ENCODE measurements around the gene MYMX.
"Not testable (repeated sequence)": the region's sequence is repeated elsewhere in the genome, so short reads cannot be mapped to it uniquely, and the experiment has no call there.

Gene MYMX

GRCh38 chr6:44216677-44217331 is at the start of gene MYMX:
MYMX (plus strand) TSS chr6:44216926; CDS start chr6:44217472, 546 bp downstream.
- no peak for DNase-seq (ENCODE audit: low read depth in 2 of 2)

- DNase-seq (ENCODE audit: low read depth in 2 of 2): no peak
Measured at GRCh38 chr6:44167567-44167966, 49.2 kb upstream of the MYMX start.

GRCh38 chr6:44169154-44169553 is 47.6 kb upstream of the MYMX start:
- no peak for DNase-seq (ENCODE audit: low read depth in 2 of 2)

GRCh38 chr6:44169886-44170570 is 46.7 kb upstream of the MYMX start:
- DNase-seq (ENCODE audit: low read depth in 2 of 2): no peak

GRCh38 chr6:44171899-44172546 is 44.7 kb upstream of the MYMX start:
- no peak for DNase-seq (ENCODE audit: low read depth in 2 of 2)

- DNase-seq (ENCODE audit: low read depth in 2 of 2): peak; percentile 40 to 62
Measured at GRCh38 chr6:44172731-44173500, 43.8 kb upstream of the MYMX start.

- DNase-seq (ENCODE audit: low read depth in 2 of 2): no peak
Measured at GRCh38 chr6:44176130-44176761, 40.5 kb upstream of the MYMX start.

- DNase-seq (ENCODE audit: low read depth in 2 of 2): no peak
Measured at GRCh38 chr6:44176762-44177509, 39.8 kb upstream of the MYMX start.

GRCh38 chr6:44177691-44178423 is 38.9 kb upstream of the MYMX start:
- no peak for DNase-seq (ENCODE audit: low read depth in 2 of 2)

GRCh38 chr6:44178424-44179071 is 38.2 kb upstream of the MYMX start:
- DNase-seq (ENCODE audit: low read depth in 2 of 2): no peak

GRCh38 chr6:44179072-44179536 is 37.6 kb upstream of the MYMX start:
- DNase-seq (ENCODE audit: low read depth in 2 of 2): no peak

GRCh38 chr6:44179648-44180047 is 37.1 kb upstream of the MYMX start:
- DNase-seq (ENCODE audit: low read depth in 2 of 2): no peak

- no peak for DNase-seq (ENCODE audit: low read depth in 2 of 2)
Measured at GRCh38 chr6:44180406-44180805, 36.3 kb upstream of the MYMX start.

- DNase-seq (ENCODE audit: low read depth in 2 of 2): no peak
Measured at GRCh38 chr6:44180886-44181285, 35.8 kb upstream of the MYMX start.

GRCh38 chr6:44181784-44182183 is 34.9 kb upstream of the MYMX start:
- DNase-seq (ENCODE audit: low read depth in 2 of 2): not testable (repeated sequence)

GRCh38 chr6:44182911-44183390 is 33.8 kb upstream of the MYMX start:
- DNase-seq (ENCODE audit: low read depth in 2 of 2): no peak

GRCh38 chr6:44183783-44184182 is 32.9 kb upstream of the MYMX start:
- no peak for DNase-seq (ENCODE audit: low read depth in 2 of 2)

- DNase-seq (ENCODE audit: low read depth in 2 of 2): not testable (repeated sequence)
Measured at GRCh38 chr6:44185356-44185755, 31.4 kb upstream of the MYMX start.

- no peak for DNase-seq (ENCODE audit: low read depth in 2 of 2)
Measured at GRCh38 chr6:44185953-44186634, 30.6 kb upstream of the MYMX start.
